C4-2B (cell line): ENCODE measurements around the gene EXOSC5.
"Not testable (repeated sequence)": the region's sequence is repeated elsewhere in the genome, so short reads cannot be mapped to it uniquely, and the experiment has no call there.

ENCODE experiments used
- H3K27ac ChIP-seq: fragments of 450-650 bp; 2 replicates; pipeline ENCODE4 v1.5.1; 2017
- CTCF ChIP-seq: fragments of 450-650 bp; conservative IDR thresholded peaks from 2 replicates; pipeline ENCODE4 v1.5.1; 2017; ENCODE audit warnings: mild to moderate bottlenecking
- ZFX ChIP-seq: fragments of 450-650 bp; IDR thresholded peaks from 2 replicates; pipeline ENCODE4 v1.6.1; 2017

The EXOSC5 gene

DNA sequence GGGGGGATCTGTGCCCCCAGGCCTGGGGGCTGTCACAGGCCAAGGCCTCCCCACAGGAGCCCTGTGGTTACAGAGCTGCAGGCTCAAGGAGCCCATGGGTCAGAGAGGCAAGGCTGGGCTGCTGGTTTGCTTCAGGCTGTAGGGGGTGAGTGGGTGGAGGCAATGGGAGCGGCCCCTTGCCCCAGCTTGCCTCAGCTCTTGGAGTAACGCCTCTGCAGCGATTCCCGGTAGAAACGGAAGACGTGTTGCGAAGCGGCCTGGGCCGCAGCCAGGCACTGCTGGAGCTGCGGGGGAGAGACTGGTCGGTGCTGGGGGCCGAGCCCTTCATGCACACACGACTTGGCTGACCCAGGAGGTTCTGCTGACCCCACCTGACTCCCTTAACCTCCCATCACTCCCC is 10.7 kb downstream of the EXOSC5 start:
- TF ChIP-seq ZFX, result no peak
- H3K27ac ChIP-seq, result no peak overlapping the region

DNA sequence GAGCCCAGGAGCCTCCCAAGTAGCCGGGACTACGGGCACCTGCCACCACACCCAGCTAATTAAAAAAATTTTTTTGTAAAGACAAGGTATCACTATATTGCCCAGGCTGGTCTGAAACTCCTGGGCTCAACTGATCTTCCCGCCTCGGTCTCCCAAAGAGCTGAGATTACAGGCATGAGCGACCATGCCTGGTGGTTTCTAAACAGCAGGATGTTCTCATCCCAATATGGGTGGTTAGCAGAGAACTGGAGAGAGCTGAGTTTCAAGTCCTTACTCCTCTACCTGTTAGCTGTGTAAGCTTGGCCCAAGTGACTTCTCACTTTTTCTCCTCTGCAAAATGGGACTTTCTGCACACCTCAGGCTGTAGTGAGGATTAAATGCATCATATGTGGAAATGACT is 12.8 kb downstream of the EXOSC5 start:
- H3K27ac ChIP-seq, result no peak overlapping the region
- TF ChIP-seq ZFX (no peak), CTCF (no peak)

DNA sequence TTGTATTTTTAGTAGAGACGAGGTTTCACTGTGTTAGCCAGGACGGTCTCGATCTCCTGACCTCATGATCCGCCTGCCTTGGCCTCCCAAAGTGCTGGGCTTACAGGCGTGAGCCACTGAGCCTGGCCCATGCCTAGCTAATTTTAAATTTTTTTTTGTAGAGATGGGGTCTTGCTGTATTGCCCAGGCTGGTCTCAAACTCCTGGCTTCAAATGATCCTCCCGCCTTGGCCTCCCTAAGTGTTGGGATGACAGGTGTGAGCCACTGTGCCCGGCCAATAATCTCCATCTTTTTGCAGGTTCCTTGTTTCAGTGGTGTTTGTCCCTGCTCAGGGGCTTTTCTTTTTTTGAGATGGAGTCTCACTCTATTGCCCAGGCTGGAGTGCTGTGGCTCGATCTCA is 15.6 kb downstream of the EXOSC5 start:
- not testable (repeated sequence) for H3K27ac ChIP-seq

GRCh38 chr19:41377977-41378709 is 19.0 kb downstream of the EXOSC5 start:
- no peak overlapping the region for H3K27ac ChIP-seq
- no peak for TF ChIP-seq CTCF
- TF ChIP-seq ZFX, result no peak

DNA sequence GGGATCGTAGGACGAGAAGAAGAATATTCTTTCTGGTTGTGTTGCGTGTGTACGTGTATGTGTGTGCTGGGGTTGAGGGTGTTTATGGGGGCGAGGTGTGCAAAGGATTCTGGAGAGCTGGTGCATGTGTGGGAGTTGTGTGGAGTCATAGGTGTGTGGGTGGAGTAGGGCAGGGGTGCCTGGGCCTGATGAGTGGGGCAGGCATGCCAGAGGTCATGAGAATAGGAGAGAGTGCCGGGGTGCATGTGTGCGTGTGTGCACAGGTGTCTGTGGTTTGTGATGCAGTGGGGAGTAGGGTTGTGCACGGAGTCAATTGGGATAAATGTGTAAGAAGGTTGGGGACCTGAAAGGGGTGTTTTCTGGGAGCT is 20.2 kb downstream of the EXOSC5 start:
- TF ChIP-seq ZFX, result no peak
- TF ChIP-seq CTCF, result no peak
- H3K27ac ChIP-seq, result no peak overlapping the region

DNA sequence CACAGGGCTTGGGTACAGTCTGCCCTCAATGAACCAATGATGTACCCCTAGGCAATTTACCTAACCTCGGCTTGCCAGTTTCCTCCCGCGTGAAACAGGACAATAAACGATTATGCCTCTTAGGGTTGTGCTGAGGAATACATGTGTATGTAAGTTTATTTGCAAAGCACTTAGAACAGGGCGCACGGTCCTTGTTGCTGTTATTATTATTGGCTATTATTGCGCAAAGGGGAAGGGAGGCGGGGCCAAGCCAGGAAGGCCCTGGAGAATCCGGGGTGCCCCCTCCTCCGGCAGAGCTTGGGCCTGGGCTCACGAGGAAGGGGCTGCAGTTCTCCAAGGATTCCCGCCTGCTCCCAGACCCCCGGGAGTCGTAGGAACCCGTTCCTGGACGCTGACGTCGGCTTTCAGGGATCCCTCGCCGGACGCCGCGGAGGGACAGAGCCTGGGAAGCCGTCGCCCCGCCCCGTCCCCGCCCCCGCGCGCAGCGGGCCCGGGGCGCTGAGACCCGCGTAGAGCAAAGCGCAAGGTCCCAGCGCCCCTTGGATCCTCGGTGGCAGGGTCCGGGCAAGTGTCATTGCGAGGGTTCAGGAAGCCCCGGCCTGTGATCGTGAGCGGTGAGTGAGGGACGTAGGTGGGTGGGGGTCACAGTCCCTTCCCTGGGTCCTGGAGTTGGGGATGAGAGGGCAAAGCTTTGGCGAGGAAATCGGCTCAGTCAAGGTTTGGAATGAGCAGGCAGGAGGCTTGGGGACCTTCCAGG is 20.7 kb downstream of the EXOSC5 start, which contains the start of gene TMEM91:
TMEM91 (plus strand) TSS at position 293 of the 757 bp plus-strand sequence. CDS start 1,777 bp downstream, outside the sequence.
- no peak within 1 kb of the TSS for H3K27ac ChIP-seq
- TF ChIP-seq CTCF (no peak), ZFX (no peak)

DNA sequence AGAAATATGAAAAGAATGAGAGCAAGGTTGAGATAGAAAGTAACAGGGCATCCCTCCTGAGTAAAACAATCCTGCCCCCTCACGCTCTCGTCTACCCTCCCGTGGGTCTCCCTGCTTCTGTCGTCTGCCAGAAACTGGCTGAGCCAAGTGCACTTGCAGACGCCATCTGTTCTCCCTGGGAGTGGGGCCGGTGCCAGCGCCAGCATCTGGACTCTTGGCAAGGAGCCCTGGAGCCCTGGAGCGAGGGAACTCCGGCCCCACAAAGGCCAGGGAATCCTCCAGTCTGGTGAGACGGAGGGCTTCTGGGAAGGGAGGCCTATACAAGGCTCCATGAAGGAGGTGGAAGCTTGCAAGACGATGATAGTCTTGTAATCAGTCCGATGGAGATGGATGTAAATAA is 23.2 kb downstream of the EXOSC5 start:
- H3K27ac ChIP-seq, result no peak overlapping the region
- TF ChIP-seq ZFX, result no peak

DNA sequence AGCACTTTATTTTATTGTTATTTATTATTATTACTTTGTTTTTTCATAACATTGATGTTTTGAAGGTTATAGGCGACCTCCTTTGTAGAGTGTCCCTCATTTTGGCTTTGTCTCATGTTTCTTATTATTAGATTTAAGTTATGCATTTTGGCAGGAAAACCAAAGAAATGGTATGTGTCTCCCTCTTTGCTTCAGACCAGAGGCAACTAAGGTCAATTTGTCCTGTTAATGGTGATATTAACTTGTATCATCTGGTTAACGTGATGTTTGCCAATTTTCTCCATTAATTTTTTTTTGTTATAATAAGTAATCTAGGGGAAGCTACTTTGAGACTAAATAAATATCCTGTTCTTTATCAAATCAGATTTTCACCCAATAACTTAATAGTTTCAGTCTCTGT is 24.7 kb downstream of the EXOSC5 start:
- H3K27ac ChIP-seq, result no peak overlapping the region

More for the DNA sequence above, 24.7 kb downstream of the EXOSC5 start:
- TF ChIP-seq ZFX (no peak), CTCF (no peak)
